Mucosa of descending colon (tissue), 3 donors: ENCODE data around the gene BMPER. TPM values are rescaled to one million over a fixed set of nuclear protein-coding genes. Genes with fewer than 3 reads are reported as not detected.

Experiments used
- ATAC-seq: fragments of 200-7000 bp; cut with Tn5 transposase; one replicate; pipeline ENCODE4 v1.9.1; 2020; ENCODE audit warnings: mild to moderate bottlenecking, moderate library complexity
- DNase-seq, 3 donors: peaks; one replicate each; pipeline ENCODE4 v3.0.0-alpha.2; 2020
- H3K36me3 ChIP-seq: fragments of 200-600 bp; one replicate; pipeline ENCODE4 v1.8.0; 2021; ENCODE audit warnings: low read depth, mild to moderate bottlenecking
- H3K4me1 ChIP-seq: fragments of 200-600 bp; one replicate; pipeline ENCODE4 v1.8.0; 2021; ENCODE audit warnings: low read depth, mild to moderate bottlenecking
- H3K4me3 ChIP-seq: fragments of 200-600 bp; one replicate; pipeline ENCODE4 v1.8.0; 2021; ENCODE audit warnings: mild to moderate bottlenecking
- H3K9me3 ChIP-seq: fragments of 200-600 bp; one replicate; pipeline ENCODE4 v1.8.0; 2021; ENCODE audit warnings: mild to moderate bottlenecking
- CTCF ChIP-seq: fragments of 200-600 bp; IDR thresholded peaks from one replicate; pipeline ENCODE4 v1.8.0; 2022; ENCODE audit warnings: antibody characterized with exemption, mild to moderate bottlenecking
- intact Hi-C, 2 donors: fragments of 100-400 bp; cut with DNase I in 1 of 2; cut with micrococcal nuclease in 1 of 2; formaldehyde crosslinking; loops; one replicate each; pipeline versions ENCODE4 v1.11.0 to v1.11.1; 2022; cut with DNase I, micrococcal nuclease
- total RNA-seq, 3 donors: library from RNA; stranded (reverse); fragmentation: NEBNext Ultra II Directional in 2 of 3; extraction: Animal tissue kit (Norgen Biotek cat#: 25700) in 2 of 3; gene quantifications; one replicate each; pipeline versions ENCODE4 v1.2.1 to v1.2.4, GENCODE V29; 2021 to 2023
- donor health status: DM: no; HTN: no; CAD: no; lungs with moderate emphysema.
- donor health status: DM: no; HTN: no; CAD: no.
- donor health status: DM: no; HTN: yes; CAD: no.

The BMPER gene
- total RNA-seq, 3 donors from 2014 or later = 1.3 to 2.0 (median 1.4) TPM

DNA sequence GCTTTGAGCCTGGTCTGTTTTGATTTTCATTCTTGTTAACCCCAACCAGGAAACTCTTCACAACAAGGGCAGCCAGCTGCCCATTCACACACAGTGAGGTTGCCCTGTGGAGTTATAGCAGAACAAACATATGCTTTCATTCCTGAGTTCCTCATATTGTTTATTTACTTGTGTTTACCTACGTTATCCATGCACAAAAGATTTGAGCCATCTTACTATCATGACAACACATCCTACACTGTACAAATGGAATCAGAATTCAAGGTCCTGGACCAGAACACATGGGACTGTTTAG, 21.7 kb upstream of the BMPER start:
- DNase-seq = no peak
- H3K4me3 ChIP-seq = no peak overlapping the region
- no peak for TF ChIP-seq CTCF
- H3K9me3 ChIP-seq = no peaks in the 10 kb centered on the region
- no peaks in the 10 kb centered on the region for H3K36me3 ChIP-seq
- no peaks in the 10 kb centered on the region for H3K4me1 ChIP-seq
- intact Hi-C loops = no loop called here
- no peak for ATAC-seq

- intact Hi-C loops = no loop called here
- DNase-seq (no peak), ATAC-seq (no peak)
- no peaks in the 10 kb centered on the region for H3K9me3 ChIP-seq
- TF ChIP-seq CTCF = no peak
- H3K4me1 ChIP-seq = no peaks in the 10 kb centered on the region
- H3K4me3 ChIP-seq = no peak overlapping the region
- no peaks in the 10 kb centered on the region for H3K36me3 ChIP-seq
Observed at GRCh38 chr7:33885290-33886148, 19.8 kb upstream of the BMPER start.

DNA sequence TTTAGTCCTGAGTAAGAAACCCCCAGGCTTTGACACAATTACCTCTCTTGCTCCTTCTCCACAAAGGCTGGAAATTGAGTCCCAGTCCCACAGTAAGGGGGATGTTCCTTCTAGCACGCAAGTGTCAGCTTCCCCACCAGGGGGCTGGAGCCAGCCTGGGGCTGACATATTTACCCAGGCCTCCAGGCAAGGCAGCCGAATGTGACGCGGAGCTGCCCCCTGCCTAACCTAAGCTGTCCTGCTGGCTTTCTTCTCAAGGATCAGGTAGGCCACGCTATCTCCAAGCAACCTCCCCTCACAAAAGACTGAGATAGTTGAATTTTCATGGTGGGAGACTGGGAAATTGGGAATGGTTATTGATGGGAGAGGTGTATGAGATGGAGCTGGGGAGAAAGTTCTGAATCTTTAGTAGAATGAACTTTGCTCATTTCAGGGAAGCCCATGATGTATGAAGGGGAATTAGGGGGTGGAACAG, 19.2 kb upstream of the BMPER start:
- no peaks in the 10 kb centered on the region for H3K36me3 ChIP-seq
- DNase-seq (no peak), ATAC-seq (no peak)
- intact Hi-C loops = no loop called here
- H3K4me3 ChIP-seq = no peak overlapping the region
- TF ChIP-seq CTCF = no peak
- H3K4me1 ChIP-seq = no peaks in the 10 kb centered on the region
- H3K9me3 ChIP-seq = no peaks in the 10 kb centered on the region

DNA sequence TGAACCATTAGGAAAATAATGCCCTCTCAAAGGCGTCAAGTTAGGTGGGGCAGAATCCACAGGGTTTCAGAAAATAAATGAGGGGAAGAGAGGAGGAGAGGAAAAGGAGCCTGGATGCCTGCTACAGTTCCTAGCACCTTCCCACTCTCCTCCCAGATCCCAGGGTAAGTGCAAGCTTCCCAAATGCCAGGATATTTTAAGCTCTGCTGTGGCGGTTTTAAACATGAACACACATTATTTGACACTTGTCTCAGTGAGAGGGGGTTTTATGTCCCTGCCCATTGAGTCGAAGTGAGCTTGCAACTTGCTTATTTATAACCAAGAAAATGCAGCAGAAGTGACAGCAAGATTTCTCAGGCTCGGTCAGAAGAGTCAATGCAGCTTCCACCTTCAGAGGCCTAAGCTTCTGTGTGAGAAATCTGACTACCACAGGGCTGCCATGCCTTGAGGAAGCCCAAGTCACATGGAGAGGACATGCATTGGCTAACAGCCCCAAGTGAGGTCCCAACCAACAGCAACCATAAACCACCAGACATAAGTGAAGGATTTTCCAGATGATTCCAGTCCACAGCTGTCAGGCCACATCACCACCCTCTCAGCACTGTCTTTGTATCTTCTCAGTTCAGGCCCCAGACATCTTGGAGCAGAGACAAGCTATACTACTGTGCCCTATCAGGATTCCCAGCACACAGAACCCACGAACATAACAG, 17.9 kb upstream of the BMPER start:
- Histone ChIP-seq H3K36me3 (no peaks in the 10 kb centered on the region), H3K4me1 (no peaks in the 10 kb centered on the region), H3K4me3 (no peak overlapping the region), H3K9me3 (no peaks in the 10 kb centered on the region)
- TF ChIP-seq CTCF = no peak
- no peak for DNase-seq
- intact Hi-C loops = no loop called here
- no peak for ATAC-seq

- Histone ChIP-seq H3K36me3 (no peaks in the 10 kb centered on the region), H3K4me1 (no peaks in the 10 kb centered on the region), H3K9me3 (no peaks in the 10 kb centered on the region), H3K4me3 (no peak overlapping the region)
- DNase-seq = no peak
- TF ChIP-seq CTCF = no peak
- intact Hi-C loops = no loop called here
- no peak for ATAC-seq
Observed at GRCh38 chr7:33888166-33888565, 17.2 kb upstream of the BMPER start.
